HFF-Myc (cell line): ENCODE data around the gene CFAP251.
A peak's percentile ranks its signal among the peaks of the same experiment; 100 is the strongest.

Source experiments
- DNase-seq: peaks from one replicate; pipeline ENCODE4 v3.0.0-alpha.2; 2011; ENCODE audit warnings: low read depth; ENCODE audit errors: extremely low read depth
- H3K4me3 ChIP-seq: replicated peaks from 2 replicates; pipeline ENCODE4 v1.5.1; 2011; ENCODE audit warnings: low read depth, mild to moderate bottlenecking, control low read depth, low read length
- CTCF ChIP-seq: IDR thresholded peaks from 2 replicates; pipeline ENCODE4 v1.5.1; 2012; ENCODE audit warnings: mild to moderate bottlenecking, low read depth, low read length, control low read depth; ENCODE audit errors: missing control alignments

The CFAP251 gene

GRCh38 chr12:121946313-121947025 lies 28.1 kb downstream of the CFAP251 start:
- no peak for TF ChIP-seq CTCF

DNA sequence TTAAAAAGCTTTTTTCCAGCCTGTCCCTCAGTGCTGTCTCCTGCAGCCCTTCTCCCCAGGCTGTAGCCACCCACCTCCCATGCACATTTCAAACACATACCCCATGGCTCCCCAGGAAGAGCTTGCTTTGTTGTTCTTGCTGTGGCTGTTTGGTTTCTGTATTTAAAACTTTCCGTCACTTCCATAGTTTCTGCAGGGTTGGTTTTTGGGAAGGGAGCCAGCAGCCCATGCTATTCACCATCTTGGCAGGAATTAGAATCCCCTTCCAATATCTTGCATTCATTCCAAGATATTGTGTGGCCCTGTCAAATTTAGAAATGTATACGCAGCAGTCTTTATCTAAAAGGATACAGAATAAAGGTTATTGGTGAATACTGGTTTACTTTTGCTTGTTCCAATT lies 29.6 kb downstream of the CFAP251 start:
- no peak for TF ChIP-seq CTCF
- no peak for DNase-seq
- no peak overlapping the region for H3K4me3 ChIP-seq

More at GRCh38 chr12:121946313-121947025, 28.1 kb downstream of the CFAP251 start:
- no peak for DNase-seq
- no peak overlapping the region for H3K4me3 ChIP-seq

- no peak for TF ChIP-seq CTCF
- no peak overlapping the region for H3K4me3 ChIP-seq
- DNase-seq: peak; percentile 54
Measured at GRCh38 chr12:121949648-121950397, 31.4 kb downstream of the CFAP251 start.

GRCh38 chr12:121953117-121953692 lies 34.8 kb downstream of the CFAP251 start:
- DNase-seq: no peak
- H3K4me3 ChIP-seq: no peak overlapping the region
- no peak for TF ChIP-seq CTCF

- no peak for DNase-seq
- H3K4me3 ChIP-seq: no peak overlapping the region
- no peak for TF ChIP-seq CTCF
Measured at GRCh38 chr12:121953695-121954094, 35.3 kb downstream of the CFAP251 start.

- no peak overlapping the region for H3K4me3 ChIP-seq
- DNase-seq: no peak
- peak; percentile 63 for TF ChIP-seq CTCF
Measured at GRCh38 chr12:121955258-121956237, 37.2 kb downstream of the CFAP251 start.
